Keratinocyte (primary cell): ENCODE data around the gene DTD1. TPM values are rescaled to one million over a fixed set of nuclear protein-coding genes. Genes with fewer than 3 reads are reported as not detected.

Experiments used
- DNase-seq: peaks from one replicate; pipeline ENCODE4 v3.0.0-alpha.2; 2011; ENCODE audit warnings: low read depth, missing footprints, low spot score
- FAIRE-seq: peaks from 2 replicates; lab custom pipeline; 2011; peaks lifted over from hg19 to GRCh38; lab: Jason Lieb, UNC
- H2AFZ ChIP-seq: 2 replicates; pipeline ENCODE4 v1.6.0; 2012; ENCODE audit warnings: low read length, control low read depth, inconsistent platforms; ENCODE audit not compliant: control insufficient read depth
- H3K27ac ChIP-seq: 2 replicates; pipeline ENCODE4 v1.5.1; 2011; ENCODE audit warnings: low read length; ENCODE audit not compliant: control insufficient read depth, insufficient read depth
- H3K27me3 ChIP-seq: 3 replicates; pipeline ENCODE4 v1.6.0; 2011; ENCODE audit warnings: low read length; ENCODE audit not compliant: control insufficient read depth, insufficient read depth; ENCODE audit errors: extremely low read depth
- H3K36me3 ChIP-seq, 2 experiments: 2 replicates in 1 of 2; 3 replicates in 1 of 2; pipeline ENCODE4 v1.5.1; 2011; ENCODE audit warnings: low read length in 2 of 2, mild to moderate bottlenecking in 1 of 2; ENCODE audit not compliant: control insufficient read depth in 2 of 2, insufficient read depth in 2 of 2; ENCODE audit errors: extremely low read depth in 1 of 2
- H3K4me1 ChIP-seq: 3 replicates; pipeline ENCODE4 v1.5.1; 2011; ENCODE audit warnings: low read length; ENCODE audit not compliant: control insufficient read depth, insufficient read depth; ENCODE audit errors: extremely low read depth
- H3K4me2 ChIP-seq: 3 replicates; pipeline ENCODE4 v1.6.0; 2011; ENCODE audit warnings: low read depth, low read length; ENCODE audit not compliant: control insufficient read depth, insufficient read depth; ENCODE audit errors: extremely low read depth
- H3K4me3 ChIP-seq, 3 experiments: fragments of 200-600 bp in 1 of 3; sonication (generic) in 1 of 3; 2 replicates in 2 of 3; 3 replicates in 1 of 3; pipeline ENCODE4 v1.5.1; 2011 to 2016; ENCODE audit warnings: low read length in 3 of 3, mild to moderate bottlenecking in 3 of 3, control low read depth in 2 of 3, inconsistent platforms in 1 of 3, low read depth in 1 of 3, mixed read lengths in 1 of 3, mixed run types in 1 of 3, moderate library complexity in 1 of 3; ENCODE audit not compliant: control insufficient read depth in 2 of 3, insufficient read depth in 2 of 3; ENCODE audit errors: extremely low read depth in 1 of 3
- H3K79me2 ChIP-seq: 2 replicates; pipeline ENCODE4 v1.6.0; 2012; ENCODE audit warnings: low read length; ENCODE audit not compliant: control insufficient read depth, insufficient read depth
- H3K9ac ChIP-seq: 3 replicates; pipeline ENCODE4 v1.6.0; 2011; ENCODE audit warnings: low read length; ENCODE audit not compliant: control insufficient read depth, insufficient read depth; ENCODE audit errors: extremely low read depth
- H3K9me1 ChIP-seq: 3 replicates; pipeline ENCODE4 v1.6.0; 2011; ENCODE audit warnings: low read length; ENCODE audit not compliant: control insufficient read depth, insufficient read depth; ENCODE audit errors: extremely low read depth
- H3K9me3 ChIP-seq: 2 replicates; pipeline ENCODE4 v1.5.1; 2012; ENCODE audit warnings: low read depth, low read length; ENCODE audit not compliant: control insufficient read depth
- H4K20me1 ChIP-seq: 3 replicates; pipeline ENCODE4 v1.6.0; 2011; ENCODE audit warnings: low read length; ENCODE audit not compliant: control insufficient read depth, insufficient read depth; ENCODE audit errors: extremely low read depth
- EZH2 ChIP-seq: IDR thresholded peaks from one replicate; pipeline ENCODE4 v1.6.1; 2012; ENCODE audit warnings: inconsistent platforms, mild to moderate bottlenecking, low read length, moderate library complexity
- dilution Hi-C: fragments of 300-500 bp; cut with MboI; formaldehyde crosslinking; loops from one replicate; pipeline ENCODE4 v1.7.0; 2020; ENCODE audit warnings: low sequenced_read_pairs; ENCODE audit not compliant: extremely low pct_ligation_motif_present
- polyA plus RNA-seq, 5 experiments: library from polyadenylated mRNA; depleted of rRNA in 3 of 5; stranded (reverse) in 3 of 5; stranded (forward) in 1 of 5; unstranded in 1 of 5; fragments of >200 nt; gene quantifications; 1 replicate in 1 of 5; 2 replicates in 3 of 5; 3 replicates in 1 of 5; pipeline versions ENCODE4 v1.2.1 to v1.2.3, GENCODE V29; 2011 to 2012; ENCODE audit warnings: missing spikeins in 2 of 5, low read depth in 1 of 5, low replicate concordance in 1 of 5
- TF ChIP-seq, protein P1 (sequence below), 3 experiments: IDR thresholded peaks in 1 of 3; conservative IDR thresholded peaks in 1 of 3; optimal IDR thresholded peaks in 1 of 3; 2 replicates in 2 of 3; 3 replicates in 1 of 3; pipeline versions ENCODE3 to v1.5.1; 2011; ENCODE audit warnings: low read length in 3 of 3, mild to moderate bottlenecking in 3 of 3, moderate library complexity in 2 of 3, control low read depth in 1 of 3, inconsistent platforms in 1 of 3; ENCODE audit not compliant: insufficient read depth in 2 of 3; ENCODE audit errors: extremely low read depth in 1 of 3

Gene DTD1
- polyA plus RNA-seq, 1 donor (not counting 4 experiments of a cell fraction or from before 2014, with no cell fraction given), result 68.3 TPM

GRCh38 chr20:18694071-18694470, 106.2 kb downstream of the DTD1 start:
- DNase-seq, result no peak
- Histone ChIP-seq H3K4me2 (no peak overlapping the region), H3K9me3 (no peaks in the 10 kb centered on the region), H3K27ac (no peak overlapping the region), H3K27me3 (no peaks in the 10 kb centered on the region), H3K36me3 (peaks cover 3 to 4% of the 10 kb centered on the region in 2 experiments), H4K20me1 (no peaks in the 10 kb centered on the region), H3K4me3 (no peak overlapping the region), H3K79me2 (no peaks in the 10 kb centered on the region), H3K9me1 (no peaks in the 10 kb centered on the region), H2AFZ (no peak overlapping the region), H3K4me1 (no peaks in the 10 kb centered on the region), H3K9ac (no peak overlapping the region)
- dilution Hi-C loops, result no loop called here
- TF ChIP-seq EZH2, result no peak
- TF ChIP-seq, protein P1, sequence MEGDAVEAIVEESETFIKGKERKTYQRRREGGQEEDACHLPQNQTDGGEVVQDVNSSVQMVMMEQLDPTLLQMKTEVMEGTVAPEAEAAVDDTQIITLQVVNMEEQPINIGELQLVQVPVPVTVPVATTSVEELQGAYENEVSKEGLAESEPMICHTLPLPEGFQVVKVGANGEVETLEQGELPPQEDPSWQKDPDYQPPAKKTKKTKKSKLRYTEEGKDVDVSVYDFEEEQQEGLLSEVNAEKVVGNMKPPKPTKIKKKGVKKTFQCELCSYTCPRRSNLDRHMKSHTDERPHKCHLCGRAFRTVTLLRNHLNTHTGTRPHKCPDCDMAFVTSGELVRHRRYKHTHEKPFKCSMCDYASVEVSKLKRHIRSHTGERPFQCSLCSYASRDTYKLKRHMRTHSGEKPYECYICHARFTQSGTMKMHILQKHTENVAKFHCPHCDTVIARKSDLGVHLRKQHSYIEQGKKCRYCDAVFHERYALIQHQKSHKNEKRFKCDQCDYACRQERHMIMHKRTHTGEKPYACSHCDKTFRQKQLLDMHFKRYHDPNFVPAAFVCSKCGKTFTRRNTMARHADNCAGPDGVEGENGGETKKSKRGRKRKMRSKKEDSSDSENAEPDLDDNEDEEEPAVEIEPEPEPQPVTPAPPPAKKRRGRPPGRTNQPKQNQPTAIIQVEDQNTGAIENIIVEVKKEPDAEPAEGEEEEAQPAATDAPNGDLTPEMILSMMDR (optimal IDR thresholded peaks at IDR 0.05 in 1 of 3, IDR thresholded peaks at IDR 0.05 in 1 of 3, conservative IDR thresholded peaks at IDR 0.05 in 1 of 3; ENCODE audit: extremely low read depth in 1 of 3, insufficient read depth in 2 of 3, low read length in 3 of 3), result no peak
- no peak for FAIRE-seq

- H3K27me3 ChIP-seq, result no peaks in the 10 kb centered on the region
- H3K27ac ChIP-seq, result no peak overlapping the region
- H3K9me3 ChIP-seq, result no peaks in the 10 kb centered on the region
- no peak overlapping the region for H3K9ac ChIP-seq
- H3K4me2 ChIP-seq, result no peak overlapping the region
- DNase-seq, result no peak
- H2AFZ ChIP-seq, result no peak overlapping the region
- dilution Hi-C loops, result no loop called here
- H3K79me2 ChIP-seq, result no peaks in the 10 kb centered on the region
- no peak for FAIRE-seq
- H3K9me1 ChIP-seq, result no peaks in the 10 kb centered on the region
- H3K4me1 ChIP-seq, result no peaks in the 10 kb centered on the region
- no peak for TF ChIP-seq EZH2
- TF ChIP-seq, protein P1 (optimal IDR thresholded peaks at IDR 0.05 in 1 of 3, IDR thresholded peaks at IDR 0.05 in 1 of 3, conservative IDR thresholded peaks at IDR 0.05 in 1 of 3; ENCODE audit: extremely low read depth in 1 of 3, insufficient read depth in 2 of 3, low read length in 3 of 3), result no peak
- no peaks in the 10 kb centered on the region for H4K20me1 ChIP-seq
- no peak overlapping the region for H3K4me3 ChIP-seq
- H3K36me3 ChIP-seq, result peaks cover 3 to 4% of the 10 kb centered on the region in 2 experiments
These were observed 107.3 kb downstream of the DTD1 start for GRCh38 chr20:18695175-18695574.
